AG09309 (cell line): ENCODE measurements around the gene MON1A.

ENCODE experiments used
- DNase-seq: peaks from one replicate; pipeline ENCODE4 v3.0.0-alpha.2; 2010; ENCODE audit warnings: low read depth
- H3K4me3 ChIP-seq: 2 replicates; pipeline ENCODE4 v1.5.1; 2011; ENCODE audit warnings: mild to moderate bottlenecking, low read depth, low read length, moderate library complexity; ENCODE audit not compliant: control insufficient read depth
- TF ChIP-seq, protein P1 (sequence below): IDR thresholded peaks from 2 replicates; pipeline ENCODE4 v1.5.1; 2011; ENCODE audit warnings: mild to moderate bottlenecking, low read depth, low read length, inconsistent platforms; ENCODE audit not compliant: insufficient read depth, control insufficient read depth; ENCODE audit errors: missing control alignments

Gene MON1A

DNA sequence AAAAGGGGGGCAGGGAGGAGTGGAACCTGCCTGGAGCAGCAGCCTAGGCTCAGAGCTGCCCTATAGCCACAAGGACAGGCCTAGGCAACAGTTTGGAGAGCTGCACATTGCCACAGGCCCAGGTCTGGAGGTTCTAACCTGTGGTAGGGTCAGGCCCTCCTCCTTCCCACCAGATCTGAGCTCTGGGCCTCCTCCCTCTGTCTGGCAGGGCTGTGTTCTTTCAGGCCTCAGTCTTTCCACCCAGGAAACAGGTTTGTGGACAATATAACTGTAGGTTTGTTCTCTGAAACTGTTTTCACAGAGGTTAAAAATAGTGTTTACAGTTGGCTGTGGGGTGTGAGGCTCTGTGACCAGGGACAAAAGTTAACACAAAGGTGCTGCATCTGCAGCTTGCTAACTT, 50.9 kb downstream of the MON1A start:
- no peak for DNase-seq
- H3K4me3 ChIP-seq = no peak overlapping the region
- TF ChIP-seq, protein P1, sequence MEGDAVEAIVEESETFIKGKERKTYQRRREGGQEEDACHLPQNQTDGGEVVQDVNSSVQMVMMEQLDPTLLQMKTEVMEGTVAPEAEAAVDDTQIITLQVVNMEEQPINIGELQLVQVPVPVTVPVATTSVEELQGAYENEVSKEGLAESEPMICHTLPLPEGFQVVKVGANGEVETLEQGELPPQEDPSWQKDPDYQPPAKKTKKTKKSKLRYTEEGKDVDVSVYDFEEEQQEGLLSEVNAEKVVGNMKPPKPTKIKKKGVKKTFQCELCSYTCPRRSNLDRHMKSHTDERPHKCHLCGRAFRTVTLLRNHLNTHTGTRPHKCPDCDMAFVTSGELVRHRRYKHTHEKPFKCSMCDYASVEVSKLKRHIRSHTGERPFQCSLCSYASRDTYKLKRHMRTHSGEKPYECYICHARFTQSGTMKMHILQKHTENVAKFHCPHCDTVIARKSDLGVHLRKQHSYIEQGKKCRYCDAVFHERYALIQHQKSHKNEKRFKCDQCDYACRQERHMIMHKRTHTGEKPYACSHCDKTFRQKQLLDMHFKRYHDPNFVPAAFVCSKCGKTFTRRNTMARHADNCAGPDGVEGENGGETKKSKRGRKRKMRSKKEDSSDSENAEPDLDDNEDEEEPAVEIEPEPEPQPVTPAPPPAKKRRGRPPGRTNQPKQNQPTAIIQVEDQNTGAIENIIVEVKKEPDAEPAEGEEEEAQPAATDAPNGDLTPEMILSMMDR = no peak

DNA sequence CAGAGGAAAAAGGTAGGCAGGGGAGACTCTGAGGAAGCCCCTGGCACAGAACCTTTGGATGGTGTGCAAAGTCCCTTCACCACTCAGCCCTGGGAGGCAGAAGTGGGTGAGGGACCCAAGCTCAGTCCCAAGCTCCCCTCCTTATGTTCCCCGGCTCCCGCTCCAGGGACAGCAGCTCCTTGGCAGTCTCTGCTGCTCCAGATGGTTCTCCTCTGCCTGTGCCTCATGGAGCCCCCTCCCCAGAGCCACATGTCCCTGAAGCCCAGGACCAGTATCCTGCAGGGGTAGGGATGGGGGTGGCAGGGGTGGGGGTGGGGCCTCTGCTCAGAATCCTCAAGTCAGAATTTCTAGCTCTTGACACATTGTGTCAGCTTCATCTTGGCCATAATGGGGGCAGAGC, 51.9 kb downstream of the MON1A start:
- DNase-seq = no peak
- TF ChIP-seq, protein P1 = no peak
- no peak overlapping the region for H3K4me3 ChIP-seq

DNA sequence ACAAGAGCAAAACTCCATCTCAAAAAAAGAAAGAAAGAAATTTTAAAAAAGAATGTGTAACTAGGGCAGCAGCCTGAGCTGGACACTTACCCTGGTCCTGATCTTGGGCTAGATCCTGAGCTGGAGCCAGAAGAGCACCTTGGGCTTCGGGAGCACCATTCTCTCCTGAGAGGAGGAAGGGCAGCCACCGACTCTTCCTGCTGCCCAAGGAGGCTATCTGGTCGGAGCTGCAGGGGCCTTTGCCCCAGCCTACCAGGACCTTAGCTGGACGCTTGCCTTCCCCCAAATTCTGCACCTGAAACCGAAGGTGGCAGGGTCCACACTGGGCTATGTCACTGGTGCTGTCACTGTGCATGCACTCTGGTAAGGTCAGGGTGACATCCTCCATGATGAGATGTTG, 53.0 kb downstream of the MON1A start:
- H3K4me3 ChIP-seq = no peak overlapping the region
- TF ChIP-seq, protein P1 = no peak
- DNase-seq = no peak

DNA sequence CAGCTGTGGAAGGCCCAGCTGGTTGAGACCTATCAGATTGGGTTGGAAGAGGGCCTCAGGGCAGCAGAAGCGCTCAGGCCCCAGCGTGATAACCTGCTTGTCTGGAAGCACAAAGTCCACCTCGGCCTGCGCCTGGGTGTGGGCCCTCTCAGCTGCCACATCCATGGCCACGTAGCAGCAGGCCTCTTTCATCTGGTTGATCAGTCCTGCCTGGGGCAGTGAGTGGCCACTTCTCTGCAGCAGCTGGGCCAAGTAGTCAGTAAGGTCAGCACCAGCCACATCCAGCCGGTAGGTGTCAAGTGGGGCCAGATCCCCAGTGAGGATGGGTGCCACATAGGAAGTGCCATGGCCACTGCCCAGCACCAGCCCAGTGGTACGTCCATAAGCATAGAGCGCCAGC, 56.0 kb downstream of the MON1A start:
- TF ChIP-seq, protein P1 = no peak
- DNase-seq = no peak
- no peak overlapping the region for H3K4me3 ChIP-seq

DNA sequence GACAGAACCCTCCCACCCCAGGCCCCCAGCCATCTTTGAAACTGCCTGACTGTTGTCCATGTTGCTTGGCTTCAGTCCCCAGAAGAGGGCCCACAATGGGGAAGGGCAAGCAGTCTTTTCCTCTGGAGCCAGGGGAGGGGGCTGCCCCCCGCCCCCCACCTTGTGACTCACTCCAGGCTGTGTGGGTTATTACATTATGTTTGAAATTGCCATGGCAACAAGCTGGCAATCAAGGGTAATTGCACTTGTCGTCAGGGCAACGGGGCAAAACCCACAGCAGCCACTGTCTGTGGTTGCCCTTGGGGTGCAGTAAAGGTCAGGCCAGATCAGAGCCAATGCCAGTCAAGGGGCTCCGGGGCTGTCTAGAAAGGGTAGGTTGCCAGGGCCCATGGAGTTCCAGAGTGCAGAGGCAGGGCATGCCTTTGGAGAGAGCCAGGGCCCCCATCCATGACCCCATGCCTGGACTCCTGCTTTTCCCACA, 56.8 kb downstream of the MON1A start:
- H3K4me3 ChIP-seq = no peak overlapping the region
- DNase-seq = no peak
- TF ChIP-seq, protein P1 = no peak

DNA sequence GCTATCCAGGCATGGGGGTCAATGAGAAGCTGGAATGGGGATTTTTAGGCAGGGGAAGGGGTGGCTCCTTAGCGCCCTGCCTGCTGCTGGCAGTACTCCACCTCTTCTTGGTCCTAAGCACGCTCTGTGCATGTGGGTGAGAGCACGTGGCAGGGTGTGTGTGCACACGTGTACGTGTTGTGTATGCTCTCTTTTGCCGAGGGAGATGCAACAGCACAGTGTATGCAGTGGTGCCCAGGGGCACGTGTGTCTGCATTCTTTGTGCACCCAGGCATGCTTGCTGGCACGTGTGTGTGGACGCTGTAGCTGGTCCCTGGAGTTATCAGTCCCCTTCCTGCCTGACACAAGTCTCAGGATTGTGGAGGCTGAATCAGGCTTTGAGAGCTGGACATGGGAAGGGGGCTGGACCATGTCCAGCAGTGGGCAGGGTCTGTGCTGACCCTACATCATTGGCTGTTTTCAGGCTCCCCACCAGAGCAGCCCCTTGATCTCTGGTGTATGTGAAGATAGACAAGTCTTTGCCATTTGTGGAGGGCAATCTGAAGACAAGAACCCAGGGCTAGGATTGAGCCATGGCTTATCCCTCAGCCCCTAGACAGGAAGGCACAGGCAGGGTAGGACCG, 58.0 kb downstream of the MON1A start:
- H3K4me3 ChIP-seq = no peak overlapping the region
- DNase-seq = no peak
- TF ChIP-seq, protein P1 = no peak
